ENCODE data around the gene DTX2.
A peak's percentile ranks its signal among the peaks of the same experiment; 100 is the strongest.
"Not testable (repeated sequence)": the region's sequence is repeated elsewhere in the genome, so short reads cannot be mapped to it uniquely, and the experiment has no call there.

DTX2 gene

GRCh38 chr7:76461464-76462101 lies at the start of gene DTX2:
Gene DTX2 (plus strand): TSS chr7:76461709. CDS start chr7:76480510, 18,801 bp downstream.
- DNase-seq (ENCODE audit: low read depth): peak; percentile 27

- no peak for DNase-seq (ENCODE audit: low read depth)
Observed at GRCh38 chr7:76412249-76412648, 49.3 kb upstream of the DTX2 start.

GRCh38 chr7:76417654-76418310 lies 43.7 kb upstream of the DTX2 start:
- not testable (repeated sequence) for DNase-seq (ENCODE audit: low read depth)

- DNase-seq (ENCODE audit: low read depth): not testable (repeated sequence)
Observed at GRCh38 chr7:76421097-76421496, 40.4 kb upstream of the DTX2 start.

- DNase-seq (ENCODE audit: low read depth): no peak
Observed at GRCh38 chr7:76423666-76424412, 37.7 kb upstream of the DTX2 start.

- DNase-seq (ENCODE audit: low read depth): no peak
Observed at GRCh38 chr7:76424413-76425111, 36.9 kb upstream of the DTX2 start, which contains the start of gene ZP3. Gene ZP3 (plus strand): TSS chr7:76424950. CDS start chr7:76424965, 15 bp downstream.

- no peak for DNase-seq (ENCODE audit: low read depth)
Observed at GRCh38 chr7:76425156-76425555, 36.4 kb upstream of the DTX2 start.

GRCh38 chr7:76425558-76425957 lies 36.0 kb upstream of the DTX2 start:
- DNase-seq (ENCODE audit: low read depth): not testable (repeated sequence)

- no peak for DNase-seq (ENCODE audit: low read depth)
Observed at GRCh38 chr7:76426246-76426645, 35.3 kb upstream of the DTX2 start.

- DNase-seq (ENCODE audit: low read depth): no peak
Observed at GRCh38 chr7:76427635-76428034, 33.9 kb upstream of the DTX2 start.

GRCh38 chr7:76428149-76428823 lies 33.2 kb upstream of the DTX2 start:
- DNase-seq (ENCODE audit: low read depth): no peak

- DNase-seq (ENCODE audit: low read depth): no peak
Observed at GRCh38 chr7:76428868-76429805, 32.4 kb upstream of the DTX2 start.

GRCh38 chr7:76430211-76430610 lies 31.3 kb upstream of the DTX2 start:
- no peak for DNase-seq (ENCODE audit: low read depth)

- DNase-seq (ENCODE audit: low read depth): no peak
Observed at GRCh38 chr7:76430836-76431235, 30.7 kb upstream of the DTX2 start.

GRCh38 chr7:76437873-76438272 lies 23.6 kb upstream of the DTX2 start:
- peak; percentile 12 for DNase-seq (ENCODE audit: low read depth)

GRCh38 chr7:76439120-76439888 lies 22.2 kb upstream of the DTX2 start:
- not testable (repeated sequence) for DNase-seq (ENCODE audit: low read depth)

GRCh38 chr7:76440404-76440803 lies 21.1 kb upstream of the DTX2 start:
- DNase-seq (ENCODE audit: low read depth): not testable (repeated sequence)

- DNase-seq (ENCODE audit: low read depth): not testable (repeated sequence)
Observed at GRCh38 chr7:76441792-76442191, 19.7 kb upstream of the DTX2 start.

- not testable (repeated sequence) for DNase-seq (ENCODE audit: low read depth)
Observed at GRCh38 chr7:76442664-76443446, 18.7 kb upstream of the DTX2 start.
